ENCODE measurements around the gene SHISA3.
"Not testable (repeated sequence)": the region's sequence is repeated elsewhere in the genome, so short reads cannot be mapped to it uniquely, and the experiment has no call there.

Gene SHISA3

DNA sequence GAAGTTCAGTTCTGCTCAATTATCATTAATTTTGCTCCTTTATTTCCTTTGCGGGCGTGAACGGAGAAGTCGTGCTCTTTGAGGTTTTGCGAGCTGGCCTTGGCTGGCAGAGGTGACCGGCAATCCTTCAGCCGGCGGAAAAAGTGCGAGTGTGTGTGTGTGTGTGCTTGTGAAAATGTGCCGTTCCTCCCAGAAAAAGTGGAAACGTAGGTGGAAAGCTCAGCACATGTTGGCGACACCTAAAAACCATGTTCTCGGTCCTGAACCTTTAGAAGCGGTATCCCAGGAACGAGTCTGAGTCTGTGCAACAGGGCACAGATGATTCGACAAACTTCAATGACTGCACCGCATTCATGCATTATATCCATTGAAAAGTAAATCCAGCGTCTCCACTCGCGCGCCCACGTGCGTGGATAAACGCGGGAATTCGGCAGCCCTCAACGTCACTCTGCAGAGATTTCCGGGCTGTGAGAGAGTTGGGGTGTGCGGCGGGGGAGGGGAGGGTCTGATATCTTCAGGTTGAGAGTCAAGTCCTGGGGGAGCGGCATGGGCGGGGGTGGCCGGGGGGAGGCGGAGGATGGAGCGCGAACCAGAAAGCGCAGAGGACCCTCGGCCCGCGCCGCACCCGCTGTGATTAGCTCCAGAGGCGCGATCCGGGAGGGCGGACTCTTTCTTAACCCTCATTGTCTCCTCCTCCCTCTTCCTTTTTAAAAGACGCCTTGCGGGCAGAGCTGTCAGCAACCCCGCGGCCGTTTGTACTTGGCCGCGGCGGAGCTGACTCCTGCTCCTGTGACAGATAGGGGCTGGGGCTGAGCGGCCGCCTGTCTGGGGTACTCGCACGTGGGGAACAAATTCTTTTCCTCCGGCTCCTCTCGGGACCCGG is at the start of gene SHISA3:
SHISA3 (plus strand) TSS at position 737 of the 883 bp plus-strand sequence. CDS start 569 bp downstream, outside the sequence.
- DNase-seq, result peak; percentile 57

DNA sequence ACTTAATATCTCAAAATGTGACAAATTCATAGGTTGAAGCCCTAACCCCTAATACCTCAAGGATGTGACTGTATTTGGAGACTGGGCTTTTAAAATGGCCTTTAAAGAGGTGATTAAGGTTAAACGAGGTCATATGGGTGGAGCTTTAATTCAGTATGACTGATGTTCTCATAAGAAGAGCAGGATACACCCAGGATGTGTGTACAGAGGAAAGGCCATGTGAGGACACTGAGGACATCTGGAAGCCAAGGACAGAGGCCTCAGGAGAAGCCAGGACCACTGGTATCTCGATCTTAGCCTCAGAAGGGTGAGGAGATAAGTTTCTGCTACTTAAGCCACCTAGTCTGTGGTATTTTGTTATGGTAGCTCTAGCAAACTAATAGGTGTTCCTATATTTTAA is 49.0 kb upstream of the SHISA3 start:
- peak; percentile 10 for DNase-seq

DNA sequence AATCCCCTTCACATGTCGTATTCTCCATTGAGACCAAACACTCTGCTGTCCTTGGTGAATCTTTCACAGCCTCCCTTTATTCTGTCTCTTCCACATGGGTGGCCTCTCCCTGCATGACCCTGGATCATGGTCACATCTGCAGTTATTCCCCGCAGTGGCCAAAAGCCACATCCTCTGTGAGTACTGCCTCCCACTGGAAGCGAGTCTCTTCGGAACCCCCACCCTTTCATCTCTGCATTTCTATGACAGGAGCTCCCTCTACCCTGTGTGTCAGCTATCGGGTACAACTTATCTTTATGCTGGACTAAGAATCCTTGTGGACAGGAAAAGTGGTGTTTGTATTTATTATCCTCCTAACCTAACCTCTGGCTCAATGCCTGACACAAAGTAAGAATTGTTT is 48.6 kb upstream of the SHISA3 start:
- no peak for DNase-seq

- DNase-seq, result no peak
Measured at GRCh38 chr4:42350611-42351182, 46.6 kb upstream of the SHISA3 start.

GRCh38 chr4:42352049-42352448 is 45.2 kb upstream of the SHISA3 start:
- no peak for DNase-seq

DNA sequence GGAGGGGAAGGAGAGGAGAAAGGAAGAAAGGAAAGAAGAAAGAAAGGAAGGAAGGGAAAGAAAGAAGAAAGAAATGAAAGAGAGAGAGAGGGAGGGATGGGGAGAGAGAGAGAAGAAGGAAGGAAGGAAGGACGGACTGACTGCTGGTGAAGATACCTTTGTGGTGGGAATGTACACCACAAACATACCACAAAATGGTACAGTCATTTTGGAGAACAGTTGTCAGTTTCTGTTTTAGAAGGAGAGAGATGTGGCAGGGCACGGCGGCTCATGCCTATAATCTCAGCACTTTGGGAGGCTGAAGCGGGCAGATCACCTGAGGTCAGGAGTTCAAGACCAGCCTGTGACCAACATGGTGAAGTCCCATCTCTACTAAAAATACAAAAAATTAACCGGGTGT is 40.0 kb upstream of the SHISA3 start:
- DNase-seq, result no peak

GRCh38 chr4:42359711-42360110 is 37.6 kb upstream of the SHISA3 start:
- no peak for DNase-seq

- no peak for DNase-seq
Measured at GRCh38 chr4:42360256-42360669, 37.0 kb upstream of the SHISA3 start.

- DNase-seq, result no peak
Measured at GRCh38 chr4:42361456-42361855, 35.8 kb upstream of the SHISA3 start.

DNA sequence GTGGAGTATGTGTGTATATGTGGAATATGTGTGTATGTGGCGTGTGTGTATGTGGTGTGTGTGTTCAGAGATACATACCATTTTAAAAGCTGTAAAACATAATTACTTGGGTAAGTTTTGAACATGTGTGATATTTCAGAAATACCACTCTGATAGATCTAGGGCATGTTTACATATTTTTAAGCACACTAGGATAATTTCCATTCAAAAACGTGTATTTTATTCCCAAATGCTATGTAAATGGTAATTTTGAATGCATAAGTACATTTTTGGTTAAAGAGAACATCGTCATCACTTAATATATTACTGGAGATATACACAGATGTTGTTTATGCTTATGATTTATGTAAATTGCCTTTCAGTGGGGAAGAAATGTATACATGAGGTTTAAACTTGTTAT is 34.7 kb upstream of the SHISA3 start:
- no peak for DNase-seq

GRCh38 chr4:42363614-42364013 is 33.7 kb upstream of the SHISA3 start:
- peak; percentile 8 for DNase-seq

DNA sequence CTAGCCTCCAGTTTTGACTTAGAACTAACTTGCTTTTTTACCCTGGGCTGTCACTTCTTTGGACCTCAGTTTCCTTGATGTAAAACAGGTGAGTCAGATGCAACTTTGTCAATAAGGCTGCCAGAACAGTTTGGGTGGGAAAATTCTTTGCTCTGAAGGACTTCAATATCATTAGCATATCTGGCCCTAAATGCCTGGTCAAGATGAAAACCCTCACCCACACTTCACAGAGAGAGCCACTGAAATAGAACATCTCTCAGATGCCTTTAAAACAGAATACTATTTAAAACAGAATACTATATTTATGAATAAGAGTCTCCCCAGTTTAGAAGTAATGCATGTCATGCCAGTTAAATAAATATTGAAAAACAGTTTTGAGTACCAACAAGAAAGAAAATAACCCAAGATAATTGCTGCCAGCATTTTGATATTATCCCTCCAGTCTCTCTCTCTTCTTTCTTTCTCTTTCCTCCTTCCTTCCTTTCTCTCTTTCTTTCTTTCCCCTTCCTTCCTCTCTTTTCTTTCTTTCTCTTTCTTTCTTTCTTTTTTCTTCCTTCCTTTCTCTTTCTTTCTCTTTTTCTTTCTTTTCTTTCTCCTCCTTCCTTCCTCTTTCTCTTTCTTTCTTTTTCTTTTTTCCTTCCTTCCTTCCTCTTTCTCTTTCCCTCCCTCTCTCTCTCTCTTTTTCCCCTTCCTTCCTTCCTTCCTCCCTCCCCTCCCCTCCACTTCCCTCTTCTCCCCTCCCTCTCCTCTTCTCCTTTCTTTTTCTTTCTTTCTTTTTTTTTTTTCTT is 32.8 kb upstream of the SHISA3 start:
- no peak for DNase-seq

DNA sequence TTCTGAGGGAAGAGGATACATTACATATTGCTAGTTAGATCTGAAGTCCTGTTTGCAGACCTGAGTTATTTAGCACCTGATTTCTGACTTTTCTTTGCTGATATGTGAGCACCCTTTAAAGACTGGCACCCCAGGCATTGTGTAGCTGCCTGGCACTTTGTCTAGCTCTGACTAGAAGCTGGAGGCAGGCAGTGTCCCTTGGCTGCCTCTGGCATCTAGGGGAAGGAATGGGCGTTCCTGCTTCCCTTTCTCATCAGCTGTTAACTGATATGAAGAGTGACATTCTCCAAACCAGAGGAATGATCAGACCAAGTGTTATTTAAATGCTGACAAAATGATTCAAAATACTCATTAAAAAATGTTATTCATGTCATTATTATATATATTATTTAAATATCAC is 30.3 kb upstream of the SHISA3 start:
- DNase-seq, result no peak

GRCh38 chr4:42369489-42369888 is 27.8 kb upstream of the SHISA3 start:
- DNase-seq, result no peak

- peak; percentile 55 for DNase-seq
Measured at GRCh38 chr4:42371305-42372252, 25.7 kb upstream of the SHISA3 start.

- not testable (repeated sequence) for DNase-seq
Measured at GRCh38 chr4:42372303-42372702, 25.0 kb upstream of the SHISA3 start.

GRCh38 chr4:42377497-42377896 is 19.8 kb upstream of the SHISA3 start:
- DNase-seq, result no peak

GRCh38 chr4:42381666-42382065 is 15.6 kb upstream of the SHISA3 start:
- no peak for DNase-seq

DNA sequence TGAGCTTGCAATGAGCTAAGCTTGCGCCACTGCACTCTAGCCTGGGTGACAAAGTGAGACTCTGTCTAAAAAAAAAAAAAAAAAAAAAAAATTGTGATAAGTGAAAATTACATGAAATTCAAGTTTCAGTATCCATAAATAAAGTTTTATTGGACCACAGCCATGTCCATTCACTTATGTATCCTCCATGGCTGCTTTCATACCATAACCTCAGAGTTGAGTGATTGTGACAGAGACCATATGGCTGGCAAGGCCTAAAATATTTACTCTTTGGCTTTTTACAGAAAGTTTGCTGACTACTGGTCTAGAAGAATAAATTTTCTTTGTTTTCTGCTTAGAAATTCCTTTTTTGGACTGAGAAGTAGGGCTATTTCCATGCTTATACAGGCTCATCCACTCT is 11.8 kb upstream of the SHISA3 start:
- DNase-seq, result no peak

- no peak for DNase-seq
Measured at GRCh38 chr4:42390622-42391354, 6.5 kb upstream of the SHISA3 start.

- DNase-seq, result no peak
Measured at GRCh38 chr4:42391355-42391664, 6.0 kb upstream of the SHISA3 start.

- no peak for DNase-seq
Measured at GRCh38 chr4:42391981-42392380, 5.3 kb upstream of the SHISA3 start.
